T-helper 9 cell (primary cell): ENCODE results near the gene ADAMTS3.

ENCODE experiments used
- DNase-seq: peaks from one replicate; pipeline ENCODE4 v3.0.0-alpha.2; 2020

ADAMTS3 gene

DNA sequence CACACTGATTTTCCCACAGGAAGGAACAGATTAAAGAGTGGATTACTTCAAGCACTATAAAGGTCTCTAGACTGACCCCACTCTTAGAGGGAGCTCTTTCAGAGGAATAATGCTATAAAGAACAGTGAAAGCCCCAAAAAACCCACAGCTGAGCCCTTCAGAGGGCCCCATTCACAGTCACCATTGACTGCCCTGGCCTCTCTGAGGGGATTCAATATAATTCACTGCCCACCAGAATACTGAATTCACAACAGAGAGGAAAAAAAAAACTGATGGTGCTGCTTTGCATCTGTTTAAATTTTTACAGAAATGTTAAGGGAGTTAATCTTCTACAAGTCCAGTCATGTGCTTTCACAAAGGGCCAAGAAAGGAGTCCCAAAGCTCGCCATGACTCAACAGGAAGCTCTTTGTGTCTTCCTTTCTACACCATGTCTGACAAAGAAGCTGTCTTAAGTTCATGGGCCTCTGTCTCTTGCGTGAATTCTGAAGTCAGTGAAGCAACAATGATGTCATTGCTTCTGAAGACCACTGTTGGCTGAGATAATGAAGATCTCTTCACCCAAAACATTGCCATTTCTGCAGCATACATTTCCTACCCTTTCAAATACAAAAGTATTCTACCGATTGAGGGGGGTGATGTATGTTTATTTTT, 174.9 kb downstream of the ADAMTS3 start:
- DNase-seq = no peak

DNA sequence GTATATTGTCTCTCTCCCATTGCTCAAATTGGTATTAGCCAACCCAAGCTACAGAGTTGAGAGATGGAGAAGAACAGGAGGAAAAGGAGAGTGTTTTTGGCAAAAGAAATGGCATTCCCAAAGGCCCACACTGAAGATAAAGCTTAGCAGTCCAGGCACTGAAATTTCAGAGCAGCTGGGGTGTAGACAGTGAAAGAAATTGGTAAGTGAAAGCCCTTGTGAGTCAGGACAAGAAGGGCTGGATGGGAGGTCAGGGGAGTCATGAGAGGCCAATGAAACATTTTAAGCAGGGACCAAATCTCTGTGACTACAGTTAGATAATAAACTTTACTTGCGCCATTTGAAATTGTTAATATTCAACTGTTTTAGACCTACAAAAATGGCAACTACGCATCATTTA, 177.7 kb downstream of the ADAMTS3 start:
- DNase-seq = no peak

DNA sequence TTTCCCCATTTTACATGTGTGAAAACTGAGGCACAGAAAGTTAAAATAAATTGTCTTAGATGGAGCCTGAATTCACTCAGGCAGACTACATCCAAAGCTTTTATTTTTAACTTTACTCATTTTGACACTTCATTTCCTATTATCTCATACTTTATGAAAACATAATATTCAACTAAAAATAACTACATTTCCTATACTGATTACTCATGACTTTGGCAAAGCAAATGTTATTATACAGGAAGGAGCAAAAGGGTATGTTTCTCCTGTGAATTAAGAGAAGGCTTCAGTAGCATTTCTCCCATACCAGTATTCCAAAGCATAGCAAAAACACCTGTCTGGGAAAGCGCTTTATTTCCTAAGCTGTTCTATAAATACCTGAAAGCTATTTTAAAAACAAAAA, 178.6 kb downstream of the ADAMTS3 start:
- DNase-seq = no peak

DNA sequence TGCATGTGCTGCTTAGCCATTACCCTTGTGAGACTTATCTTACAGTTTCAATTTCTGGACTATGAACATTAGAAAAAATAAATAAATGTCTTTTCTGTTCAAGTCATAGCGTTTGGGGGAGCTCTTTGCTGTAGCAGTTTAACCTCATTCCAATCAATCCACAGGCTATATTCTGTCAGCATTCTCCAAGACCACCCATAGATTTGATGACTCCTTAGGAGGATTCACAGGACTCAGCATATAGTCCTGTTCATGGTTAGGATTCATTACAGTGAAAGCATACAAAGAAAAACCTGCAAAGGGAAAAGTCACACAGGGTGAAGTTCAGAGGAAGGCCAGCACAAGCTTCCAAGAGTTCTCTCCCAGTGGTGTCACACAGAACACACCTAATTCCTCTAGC, 180.5 kb downstream of the ADAMTS3 start:
- no peak for DNase-seq

DNA sequence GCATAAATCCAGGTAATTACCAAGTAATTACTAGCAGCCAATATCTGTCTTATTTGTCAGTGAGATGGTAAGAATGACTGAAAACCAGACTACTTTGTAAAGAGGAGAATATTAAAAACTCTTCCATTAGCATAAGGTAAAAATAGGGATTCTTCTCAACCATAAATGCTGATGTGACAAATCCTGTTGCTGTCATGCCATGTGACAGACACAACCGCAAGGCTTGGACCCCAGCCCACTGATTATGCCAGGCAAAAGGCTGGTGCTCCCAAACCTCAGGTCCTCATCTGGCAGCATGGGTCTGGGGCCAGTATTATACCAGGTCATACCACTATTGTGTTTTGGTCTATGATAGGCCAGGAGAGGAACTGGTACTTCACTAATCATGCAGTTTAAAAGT, 181.1 kb downstream of the ADAMTS3 start:
- DNase-seq = no peak

DNA sequence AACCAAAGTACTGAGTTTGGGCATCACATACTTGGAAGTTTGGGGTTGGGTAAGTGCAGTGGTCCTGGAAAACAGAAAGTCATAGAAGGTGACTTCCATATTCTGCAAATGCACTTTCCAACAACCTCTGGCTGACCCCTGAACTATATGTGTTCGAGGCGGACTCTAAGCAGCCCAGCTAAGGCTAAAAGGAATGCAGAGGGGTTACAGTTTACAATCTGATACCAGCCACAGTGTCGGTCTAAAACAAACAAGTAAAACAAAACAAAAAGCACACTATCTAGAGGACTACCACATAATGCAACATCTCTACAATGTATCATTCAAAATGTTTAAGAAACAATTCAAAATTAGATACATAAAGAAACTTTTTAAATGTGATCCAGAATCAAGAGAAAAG, 185.6 kb downstream of the ADAMTS3 start:
- no peak for DNase-seq

DNA sequence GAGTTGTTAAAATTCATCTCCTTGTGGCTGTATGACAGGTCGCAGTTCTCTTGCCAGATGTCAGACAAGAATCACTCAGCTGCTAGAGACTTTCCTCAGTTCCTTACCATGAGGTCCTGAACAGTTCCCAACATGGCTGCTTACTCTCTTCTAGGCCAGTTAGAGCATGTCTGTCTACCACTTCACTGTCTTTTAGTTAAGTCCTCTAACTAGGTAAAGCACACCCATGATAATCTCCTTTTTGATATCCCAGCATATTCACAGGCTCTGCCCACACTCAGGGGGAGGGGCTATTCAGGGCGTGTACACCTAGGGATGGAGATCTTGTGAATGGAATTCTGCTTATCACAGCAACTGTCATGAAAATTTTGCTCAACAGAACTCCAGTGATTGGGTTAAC, 190.1 kb downstream of the ADAMTS3 start:
- no peak for DNase-seq

DNA sequence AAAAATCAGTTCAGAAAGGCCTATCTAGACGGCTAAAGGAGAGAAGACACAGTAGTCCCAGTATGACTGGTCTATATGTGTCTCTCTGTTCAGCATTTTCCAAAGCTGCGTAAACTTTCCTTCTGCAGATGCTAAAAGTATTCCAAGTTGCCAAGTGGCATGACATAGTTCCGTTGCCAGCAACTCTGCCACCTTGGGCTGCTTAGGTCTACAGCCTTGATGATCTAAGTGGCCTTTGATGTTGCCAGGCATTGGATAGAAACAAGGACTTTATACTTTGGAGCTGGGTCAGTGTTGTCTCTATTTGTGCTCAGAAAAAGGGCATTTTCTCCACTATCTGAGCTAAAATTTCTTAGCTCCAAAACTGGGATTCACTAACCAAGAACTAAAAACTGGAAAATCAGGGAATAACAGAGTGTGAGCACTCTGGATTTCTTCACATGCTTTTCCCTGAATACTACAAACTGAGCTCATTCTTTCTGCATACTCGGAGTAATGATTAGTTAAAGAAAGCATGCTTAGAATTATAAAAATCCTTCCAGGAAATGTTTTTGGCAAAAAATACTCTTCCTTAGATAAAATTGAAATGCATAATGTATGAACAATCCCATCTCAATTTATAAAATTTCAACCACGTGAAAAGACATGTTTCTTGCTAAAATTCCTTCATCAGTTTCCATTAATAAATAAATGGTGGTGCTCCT, 191.4 kb downstream of the ADAMTS3 start:
- DNase-seq = no peak

DNA sequence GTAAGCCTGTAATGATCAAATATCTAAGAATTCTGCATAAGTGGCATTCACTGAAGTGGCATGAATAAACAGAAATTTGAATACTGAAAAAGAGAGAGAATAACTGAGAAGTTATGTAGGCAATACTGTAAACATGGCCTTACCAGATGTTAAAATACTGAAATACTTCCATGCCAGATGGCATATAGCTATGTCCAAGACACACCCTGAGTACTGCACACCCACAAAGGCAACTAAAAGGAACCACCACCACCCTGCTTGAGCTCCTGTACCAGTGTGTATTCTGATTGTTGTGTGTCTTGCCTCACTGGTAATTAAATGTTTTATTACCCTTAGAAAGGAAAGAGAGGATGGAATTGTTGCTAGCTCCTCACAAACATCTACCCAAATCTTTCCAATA, 192.1 kb downstream of the ADAMTS3 start:
- no peak for DNase-seq

DNA sequence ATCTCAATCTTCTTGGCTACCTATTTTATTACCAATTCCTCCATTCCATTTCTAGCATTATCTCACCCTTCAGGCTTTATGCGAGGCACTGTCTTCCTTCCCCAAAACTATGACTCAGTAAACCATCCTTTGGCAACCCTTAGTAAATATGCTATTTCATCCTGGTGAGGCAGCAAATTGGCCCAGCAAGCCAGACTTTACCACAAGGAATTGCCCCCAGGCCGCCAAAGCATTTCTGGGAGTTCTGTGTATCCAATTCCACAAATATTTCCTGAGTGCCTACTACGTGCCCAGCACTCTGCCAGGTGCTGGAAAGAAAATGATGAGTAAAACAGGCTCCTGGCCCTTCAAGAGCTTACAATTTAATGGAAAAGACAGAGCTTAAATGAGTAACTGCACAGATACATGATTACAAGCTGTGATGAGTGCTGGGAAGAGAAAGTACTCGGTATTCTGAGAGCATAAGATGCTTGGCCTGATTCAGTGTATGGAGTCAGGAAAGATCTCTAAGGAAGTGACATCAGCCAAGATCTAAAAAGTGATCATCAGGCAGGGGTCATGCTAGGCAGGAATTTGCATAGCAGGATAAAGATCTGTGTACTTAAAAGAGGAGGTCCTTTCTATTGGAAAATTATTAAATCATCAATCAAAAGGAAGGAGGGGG, 193.8 kb downstream of the ADAMTS3 start:
- no peak for DNase-seq

DNA sequence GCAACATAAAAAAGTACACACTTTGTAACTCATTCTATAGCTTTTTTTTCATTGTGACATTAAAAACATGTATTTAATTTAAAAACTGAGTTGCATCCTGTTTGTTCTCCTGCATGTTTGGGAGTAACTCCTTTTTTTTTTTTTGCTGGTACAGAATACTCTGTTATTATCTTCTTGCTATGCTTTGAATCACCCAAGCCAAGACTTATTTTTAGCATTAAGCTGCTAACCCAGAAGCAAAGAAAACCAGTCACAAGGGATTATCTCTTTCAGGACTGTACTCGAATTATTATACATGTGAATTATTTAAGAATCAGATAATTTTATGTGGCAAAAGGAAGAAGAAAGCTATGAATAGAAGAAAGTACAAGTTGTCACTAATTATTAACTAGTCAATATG, 194.9 kb downstream of the ADAMTS3 start:
- DNase-seq = no peak

DNA sequence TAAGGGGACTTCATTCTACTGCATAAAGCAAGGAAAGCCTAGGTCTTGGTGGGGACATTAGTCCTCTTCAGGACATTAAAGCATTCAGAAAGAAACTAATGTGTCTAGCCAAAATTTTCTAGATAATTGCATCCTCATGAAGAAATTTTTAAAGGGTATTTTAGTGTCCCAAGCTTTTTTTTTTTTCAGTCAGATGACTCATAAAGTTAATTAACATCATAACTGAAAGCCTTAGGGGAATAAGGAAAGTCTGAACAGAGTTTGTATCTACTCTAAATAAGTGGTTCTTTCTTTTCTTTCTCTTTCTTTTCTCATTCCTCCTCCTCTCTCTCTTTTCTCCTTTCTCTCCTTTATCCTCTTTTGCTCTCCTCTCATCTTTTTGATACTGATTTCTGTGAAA, 202.4 kb downstream of the ADAMTS3 start:
- DNase-seq = no peak

DNA sequence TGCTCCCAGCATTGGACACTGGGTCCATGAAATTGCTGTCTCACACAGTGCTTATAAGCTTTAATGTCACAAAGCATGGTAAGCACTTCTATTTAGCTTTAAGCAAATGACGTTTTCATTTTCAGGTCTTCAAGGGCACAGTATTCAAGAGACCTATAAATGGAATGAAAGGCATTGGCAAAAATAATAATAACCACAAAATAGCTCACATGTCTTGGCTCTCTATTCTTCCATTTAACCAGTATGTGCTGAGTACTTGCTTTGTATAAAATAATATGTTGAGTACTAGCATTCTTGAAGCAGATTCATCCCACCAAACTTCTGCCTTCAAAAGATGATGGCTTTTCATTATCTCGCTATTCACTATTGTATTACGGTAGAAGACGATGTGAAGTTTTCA, 203.0 kb downstream of the ADAMTS3 start:
- no peak for DNase-seq

DNA sequence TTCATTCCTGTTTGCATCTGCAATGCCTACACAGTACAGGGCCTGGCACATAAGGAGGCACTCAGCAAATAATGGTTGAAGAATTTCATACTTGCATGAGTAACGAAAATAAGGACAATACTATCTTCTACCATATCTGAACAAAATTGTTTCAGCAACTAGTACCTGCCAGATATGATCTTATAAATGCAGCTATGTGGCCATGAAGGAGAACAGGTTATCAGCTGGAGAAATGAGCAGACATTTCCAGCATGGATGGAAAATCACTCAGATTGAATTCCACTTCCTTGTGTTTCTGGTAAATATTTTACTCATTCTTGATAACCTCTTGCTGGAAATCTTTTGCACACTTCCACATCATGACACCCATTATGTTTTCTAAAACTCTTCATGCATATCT, 204.0 kb downstream of the ADAMTS3 start:
- DNase-seq = no peak

DNA sequence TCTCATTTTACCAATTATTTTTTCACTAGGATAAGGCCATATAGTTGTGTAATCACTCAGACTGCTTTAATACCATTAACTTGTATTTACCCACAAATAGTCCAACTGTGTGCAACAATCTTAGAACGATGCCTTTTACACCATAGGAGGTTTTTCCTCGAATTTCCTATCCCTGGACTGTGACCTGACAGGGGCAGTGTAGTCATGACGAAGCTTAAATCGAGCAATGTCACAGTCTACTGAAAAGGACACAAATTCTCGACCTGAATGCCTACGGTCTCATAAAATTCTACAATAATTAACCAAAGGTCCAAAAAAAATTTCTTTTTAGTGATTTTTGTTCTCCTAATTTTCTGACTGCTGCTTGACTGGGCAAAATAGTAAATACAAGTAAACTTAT, 208.9 kb downstream of the ADAMTS3 start:
- no peak for DNase-seq

DNA sequence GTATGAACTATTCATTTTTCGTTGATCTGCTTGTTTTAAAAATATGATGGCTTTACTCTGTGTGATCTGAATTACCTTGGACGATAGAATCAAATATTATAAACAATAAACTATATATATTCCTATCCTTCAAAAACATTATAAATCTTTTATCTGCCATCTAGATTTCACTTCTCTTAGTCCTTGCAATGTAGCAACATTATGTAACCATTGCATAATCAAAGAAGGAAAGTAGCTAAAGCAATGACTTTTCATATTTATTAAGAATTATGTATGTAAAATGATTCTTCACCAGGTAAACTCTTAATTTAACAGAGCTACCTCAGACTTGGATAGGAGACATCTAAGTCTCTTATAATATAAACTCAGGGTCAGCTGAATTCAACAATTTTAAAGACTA, 210.5 kb downstream of the ADAMTS3 start:
- no peak for DNase-seq

DNA sequence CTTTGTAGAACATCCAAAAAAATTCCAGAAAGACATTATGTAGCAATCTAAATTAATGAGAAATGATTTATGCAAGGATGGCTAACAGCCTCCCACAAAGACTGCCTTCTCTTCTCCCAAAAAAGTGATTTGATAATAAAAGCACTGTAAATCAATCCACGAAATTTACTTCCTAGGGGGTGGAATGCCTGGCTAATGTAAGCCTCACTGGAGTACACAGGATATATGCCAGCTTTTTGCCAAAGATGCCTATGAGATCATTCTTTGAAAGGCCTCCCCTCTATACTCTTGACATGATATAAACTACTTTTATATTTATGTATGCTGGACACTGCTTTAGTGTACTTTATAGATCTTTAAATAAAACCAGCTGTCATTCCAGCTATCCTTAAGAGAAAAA, 211.1 kb downstream of the ADAMTS3 start:
- no peak for DNase-seq

DNA sequence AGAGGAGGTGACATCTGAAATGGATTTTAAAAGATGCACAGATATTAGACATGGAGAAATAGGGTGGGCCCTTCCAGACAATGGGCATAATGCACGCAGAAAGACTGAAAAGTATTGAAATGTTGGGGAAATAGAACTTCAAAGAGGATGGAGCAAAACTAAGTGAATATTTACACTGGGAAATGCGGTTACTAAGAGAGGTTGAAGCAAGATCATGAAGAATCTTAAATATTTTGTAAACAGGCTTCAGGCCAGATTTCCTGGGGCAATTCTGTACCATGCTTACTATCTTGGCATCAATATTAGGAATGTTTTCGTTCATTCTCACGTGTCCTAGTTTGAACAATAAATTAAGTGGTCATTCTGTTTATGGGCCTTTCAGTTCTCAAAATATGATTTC, 216.3 kb downstream of the ADAMTS3 start:
- no peak for DNase-seq

DNA sequence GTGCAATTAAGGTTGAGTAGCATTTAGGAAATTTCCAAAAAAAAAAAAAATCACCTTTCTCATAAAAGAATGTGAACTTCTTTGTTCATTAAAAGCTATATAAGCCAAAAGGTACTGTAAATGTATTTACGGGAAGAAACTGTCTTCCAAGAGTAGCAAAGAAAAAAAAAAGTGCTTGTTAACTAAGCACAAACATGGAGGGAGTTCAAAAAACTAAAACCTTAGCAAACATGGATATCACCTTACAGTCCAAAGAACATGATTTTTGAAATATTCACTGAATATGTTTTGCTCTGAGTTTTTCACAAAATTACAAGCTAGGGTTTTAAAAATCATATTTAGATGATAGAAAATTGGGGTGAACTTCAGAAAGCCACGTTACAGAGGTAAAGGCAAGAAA, 217.5 kb downstream of the ADAMTS3 start:
- DNase-seq = no peak

DNA sequence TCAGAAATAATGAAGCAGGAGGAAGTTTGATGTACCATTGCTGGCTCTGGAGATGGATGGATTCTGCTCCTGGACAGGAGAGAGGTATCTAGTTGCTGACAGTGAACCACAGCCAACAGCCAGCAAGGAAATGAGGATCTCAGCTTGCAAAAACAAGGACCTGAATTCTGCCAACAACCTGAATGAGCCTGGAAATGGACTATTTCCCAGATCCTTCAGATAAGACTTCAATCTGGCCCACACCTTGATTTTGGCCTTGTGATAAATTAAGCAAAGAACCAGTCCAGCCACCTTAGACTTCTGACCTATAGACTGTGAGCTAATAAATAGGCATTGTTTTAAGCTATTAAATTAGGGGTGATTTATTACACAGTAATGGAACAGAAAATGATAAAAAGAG, 220.3 kb downstream of the ADAMTS3 start:
- DNase-seq = no peak

DNA sequence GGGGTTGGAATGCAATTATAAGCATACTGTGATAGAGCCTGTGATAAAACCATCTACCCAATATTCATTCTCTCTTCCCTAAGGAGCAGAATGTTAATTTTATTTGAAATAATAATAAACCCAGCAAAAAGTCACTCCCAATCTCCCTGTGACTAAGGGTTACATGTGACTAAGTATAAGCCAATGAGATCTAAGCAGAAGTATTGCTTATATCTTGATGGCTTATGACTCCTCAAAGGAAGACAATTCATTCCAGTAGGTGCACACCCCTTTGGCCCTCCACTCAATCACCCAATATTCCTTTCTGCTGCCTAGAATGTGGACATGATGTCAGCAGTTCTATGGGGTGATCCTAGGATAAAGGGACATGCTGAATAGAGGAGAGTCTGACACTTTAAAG, 224.6 kb downstream of the ADAMTS3 start:
- no peak for DNase-seq

DNA sequence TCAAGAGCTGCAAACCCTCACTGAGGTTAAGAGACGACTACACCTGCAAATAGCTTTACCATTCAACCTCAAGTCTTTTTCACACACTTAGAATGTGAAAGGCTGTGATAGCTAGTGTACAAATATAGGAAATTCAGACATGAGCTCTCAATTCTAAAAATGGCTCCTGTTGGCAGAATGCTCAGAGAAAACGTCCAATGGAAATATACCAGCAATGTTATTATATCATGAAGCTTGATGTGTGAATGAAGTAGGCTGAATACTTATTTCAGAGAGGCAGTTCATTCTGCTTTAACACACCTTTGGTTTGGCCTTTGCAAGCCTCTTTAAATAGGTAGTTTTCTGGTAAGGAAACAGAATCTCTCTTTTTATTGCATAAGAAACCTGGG, 227.6 kb downstream of the ADAMTS3 start:
- DNase-seq = no peak

DNA sequence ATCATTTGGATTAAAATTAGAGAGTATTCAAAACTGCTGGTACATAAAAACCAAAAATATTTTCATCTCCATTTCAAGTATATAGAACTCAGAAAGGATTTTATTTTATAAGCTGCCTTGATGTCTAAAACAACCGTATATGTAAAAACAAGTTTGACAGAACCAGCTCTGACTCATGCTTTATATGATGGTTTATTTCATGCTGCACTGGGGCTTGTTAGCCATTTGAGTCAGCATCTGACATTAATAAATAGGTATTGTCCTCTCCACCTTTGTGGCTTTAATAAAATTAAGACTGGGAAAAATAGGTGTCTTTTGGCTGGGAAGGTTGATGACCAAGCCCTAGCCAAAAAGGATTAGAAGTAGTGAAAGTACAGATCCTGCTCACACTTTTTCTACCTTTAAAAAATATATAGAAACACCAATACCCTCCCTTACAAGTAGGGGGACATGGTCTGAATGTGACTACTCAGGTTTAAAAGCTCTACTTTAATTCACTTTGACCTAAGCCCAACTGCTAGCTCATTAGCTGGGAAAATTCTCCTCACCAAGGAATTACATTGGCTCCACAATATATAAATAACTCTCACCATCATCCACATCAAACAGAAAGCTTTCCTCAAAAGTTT, 228.1 kb downstream of the ADAMTS3 start:
- DNase-seq = no peak

DNA sequence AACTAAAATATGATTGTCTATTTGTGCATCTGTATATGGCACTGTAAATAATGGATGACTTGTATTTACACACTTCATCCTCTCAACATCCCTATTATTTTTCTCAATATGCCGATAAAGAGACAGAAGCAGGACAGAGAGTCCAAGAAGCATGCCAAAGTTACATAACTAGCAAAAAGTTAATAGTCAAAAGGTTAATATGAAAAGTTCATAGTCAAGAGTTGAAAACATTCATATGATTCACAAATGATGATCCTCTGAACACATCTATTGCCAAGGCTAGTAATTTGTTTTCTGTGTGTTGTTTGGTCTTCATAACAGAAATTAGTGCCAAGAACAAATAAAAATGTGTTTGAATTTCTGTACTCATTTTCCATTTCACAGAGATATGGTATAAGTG, 231.0 kb downstream of the ADAMTS3 start:
- no peak for DNase-seq
